Measurements from ENCODE around the gene KAZN.
A peak's percentile ranks its signal among the peaks of the same experiment; 100 is the strongest.

The KAZN gene

GRCh38 chr1:14934867-14935266, 336.4 kb downstream of the KAZN start:
- in situ Hi-C loops (cut with HindIII; ENCODE audit: low sequenced_read_pairs) = no loop called here
- no peak overlapping the region for H3K4me3 ChIP-seq (ENCODE audit: low read depth, low read length)
- no peak for DNase-seq (ENCODE audit: low read depth)
- TF ChIP-seq CTCF (IDR thresholded peaks at IDR 0.05; ENCODE audit: low read depth, low read length, missing control alignments) = no peak

GRCh38 chr1:14936815-14937214, 338.3 kb downstream of the KAZN start:
- H3K4me3 ChIP-seq (ENCODE audit: low read depth, low read length) = no peak overlapping the region
- no peak for DNase-seq (ENCODE audit: low read depth)
- in situ Hi-C loops (cut with HindIII; ENCODE audit: low sequenced_read_pairs) = no loop called here
- no peak for TF ChIP-seq CTCF (IDR thresholded peaks at IDR 0.05; ENCODE audit: low read depth, low read length, missing control alignments)

- in situ Hi-C loops (cut with HindIII; ENCODE audit: low sequenced_read_pairs) = no loop called here
- TF ChIP-seq CTCF (IDR thresholded peaks at IDR 0.05; ENCODE audit: low read depth, low read length, missing control alignments) = no peak
- H3K4me3 ChIP-seq (ENCODE audit: low read depth, low read length) = no peak overlapping the region
- no peak for DNase-seq (ENCODE audit: low read depth)
Measured at GRCh38 chr1:14937288-14937949, 338.9 kb downstream of the KAZN start.

GRCh38 chr1:14939527-14940284, 341.2 kb downstream of the KAZN start:
- no peak for DNase-seq (ENCODE audit: low read depth)
- in situ Hi-C loops (cut with HindIII; ENCODE audit: low sequenced_read_pairs) = no loop called here
- H3K4me3 ChIP-seq (ENCODE audit: low read depth, low read length) = no peak overlapping the region
- no peak for TF ChIP-seq CTCF (IDR thresholded peaks at IDR 0.05; ENCODE audit: low read depth, low read length, missing control alignments)

- no peak for TF ChIP-seq CTCF (IDR thresholded peaks at IDR 0.05; ENCODE audit: low read depth, low read length, missing control alignments)
- no peak for DNase-seq (ENCODE audit: low read depth)
- no peak overlapping the region for H3K4me3 ChIP-seq (ENCODE audit: low read depth, low read length)
- in situ Hi-C loops (cut with HindIII; ENCODE audit: low sequenced_read_pairs) = no loop called here
Measured at GRCh38 chr1:14940285-14940870, 341.9 kb downstream of the KAZN start.

GRCh38 chr1:14941864-14942263, 343.4 kb downstream of the KAZN start:
- no peak for TF ChIP-seq CTCF (IDR thresholded peaks at IDR 0.05; ENCODE audit: low read depth, low read length, missing control alignments)
- in situ Hi-C loops (cut with HindIII; ENCODE audit: low sequenced_read_pairs) = no loop called here
- H3K4me3 ChIP-seq (ENCODE audit: low read depth, low read length) = no peak overlapping the region
- DNase-seq (ENCODE audit: low read depth) = peak; percentile 31

Data from astrocyte of the cerebellum (primary cell).